ENCODE data around the gene TGFB1. TPM values are rescaled to one million over a fixed set of nuclear protein-coding genes. Genes with fewer than 3 reads are reported as not detected.

Gene TGFB1
- total RNA-seq, 1 experiment from 2014 or later: 54.6 TPM

GRCh38 chr19:41330946-41331678, 22.6 kb downstream of the TGFB1 start:
- no peak for TF ChIP-seq REST (IDR thresholded peaks at IDR 0.05; ENCODE audit: low read depth)
- no peak for TF ChIP-seq ZNF274 (IDR thresholded peaks at IDR 0.05; ENCODE audit: low read depth, low read length)
- no peak for TF ChIP-seq ELF1 (IDR thresholded peaks at IDR 0.05; ENCODE audit: borderline replicate concordance, low read depth)
- no peak for TF ChIP-seq YY1 (IDR thresholded peaks at IDR 0.05; ENCODE audit: extremely low read depth, insufficient replicate concordance, low read depth, low read length)
- TF ChIP-seq CBX3 (IDR thresholded peaks at IDR 0.05; ENCODE audit: low read depth): no peak
- no peak for TF ChIP-seq ZBTB33 (IDR thresholded peaks at IDR 0.05; ENCODE audit: extremely low read depth, insufficient replicate concordance, low read length)
- TF ChIP-seq, protein P1, sequence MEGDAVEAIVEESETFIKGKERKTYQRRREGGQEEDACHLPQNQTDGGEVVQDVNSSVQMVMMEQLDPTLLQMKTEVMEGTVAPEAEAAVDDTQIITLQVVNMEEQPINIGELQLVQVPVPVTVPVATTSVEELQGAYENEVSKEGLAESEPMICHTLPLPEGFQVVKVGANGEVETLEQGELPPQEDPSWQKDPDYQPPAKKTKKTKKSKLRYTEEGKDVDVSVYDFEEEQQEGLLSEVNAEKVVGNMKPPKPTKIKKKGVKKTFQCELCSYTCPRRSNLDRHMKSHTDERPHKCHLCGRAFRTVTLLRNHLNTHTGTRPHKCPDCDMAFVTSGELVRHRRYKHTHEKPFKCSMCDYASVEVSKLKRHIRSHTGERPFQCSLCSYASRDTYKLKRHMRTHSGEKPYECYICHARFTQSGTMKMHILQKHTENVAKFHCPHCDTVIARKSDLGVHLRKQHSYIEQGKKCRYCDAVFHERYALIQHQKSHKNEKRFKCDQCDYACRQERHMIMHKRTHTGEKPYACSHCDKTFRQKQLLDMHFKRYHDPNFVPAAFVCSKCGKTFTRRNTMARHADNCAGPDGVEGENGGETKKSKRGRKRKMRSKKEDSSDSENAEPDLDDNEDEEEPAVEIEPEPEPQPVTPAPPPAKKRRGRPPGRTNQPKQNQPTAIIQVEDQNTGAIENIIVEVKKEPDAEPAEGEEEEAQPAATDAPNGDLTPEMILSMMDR (IDR thresholded peaks at IDR 0.05 in 2 of 3, conservative IDR thresholded peaks at IDR 0.05 in 1 of 3; ENCODE audit: borderline replicate concordance in 1 of 3, insufficient read depth in 1 of 3, low read depth in 2 of 3, low read length in 2 of 3): no peak
- TF ChIP-seq EZH2phosphoT487 (IDR thresholded peaks at IDR 0.05; ENCODE audit: borderline replicate concordance): no peak
- no peak for TF ChIP-seq ZFX (IDR thresholded peaks at IDR 0.05)
- TF ChIP-seq RAD21 (IDR thresholded peaks at IDR 0.05; ENCODE audit: low read depth): no peak
- no peak for TF ChIP-seq TCF7L2 (IDR thresholded peaks at IDR 0.05; ENCODE audit: borderline replicate concordance, extremely low read depth, insufficient read depth, insufficient read length)
- TF ChIP-seq JUND (IDR thresholded peaks at IDR 0.05): no peak
- TF ChIP-seq SRF (IDR thresholded peaks at IDR 0.05; ENCODE audit: low read depth): no peak
- no peak for TF ChIP-seq EZH2 (IDR thresholded peaks at IDR 0.05)
- no peak for TF ChIP-seq SIN3A (IDR thresholded peaks at IDR 0.05; ENCODE audit: low read depth)
- TF ChIP-seq, protein P2, sequence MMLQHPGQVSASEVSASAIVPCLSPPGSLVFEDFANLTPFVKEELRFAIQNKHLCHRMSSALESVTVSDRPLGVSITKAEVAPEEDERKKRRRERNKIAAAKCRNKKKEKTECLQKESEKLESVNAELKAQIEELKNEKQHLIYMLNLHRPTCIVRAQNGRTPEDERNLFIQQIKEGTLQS (IDR thresholded peaks at IDR 0.05): no peak
- Histone ChIP-seq H3K9ac (ENCODE audit: low read length) (no peak overlapping the region), H4K20me1 (ENCODE audit: insufficient read depth) (no peaks in the 10 kb centered on the region), H3K27ac (ENCODE audit: low read depth, low read length) (no peak overlapping the region), H3K4me1 (ENCODE audit: control insufficient read depth in 1 of 2, insufficient read depth in 2 of 2, low read length in 2 of 2) (peaks cover 4 to 21% of the 10 kb centered on the region in 2 experiments; a peak in 3 of 4 replicates), H3K4me2 (ENCODE audit: low read length) (no peak overlapping the region), H3K4me3 (replicated peaks in 1 of 2; ENCODE audit: low read depth in 1 of 2, low read length in 2 of 2) (no peak overlapping the region), H3K9me3 (ENCODE audit: control insufficient read depth in 1 of 2, insufficient read depth in 1 of 2, low read depth in 1 of 2, low read length in 2 of 2) (no peaks in the 10 kb centered on the region), H3K9me2 (ENCODE audit: insufficient read depth) (no peaks in the 10 kb centered on the region), H3K27me3 (ENCODE audit: insufficient read depth, low read length) (no peaks in the 10 kb centered on the region), H3K79me2 (ENCODE audit: insufficient read depth, low read length) (no peaks in the 10 kb centered on the region), H3K36me3 (ENCODE audit: control insufficient read depth in 1 of 2, insufficient read depth in 2 of 2, low read length in 2 of 2) (peaks cover 0 to 8% of the 10 kb centered on the region in 2 experiments; a peak in 1 of 4 replicates), H2AFZ (ENCODE audit: low read depth, low read length, poor library complexity, severe bottlenecking) (no peak overlapping the region)
- BruUV-seq (replicated peaks): no TSS peak
- intact Hi-C loops (cut with micrococcal nuclease): no loop called here
- ChIA-PET RAD21 (ENCODE audit: low non-redundant PET in 1 of 2, low total read pairs in 2 of 2, uncharacterized antibody in 2 of 2, unreplicated experiment in 2 of 2) (no interaction called here), CTCF (no interaction called here), POLR2A (no interaction called here)
- ATAC-seq: no peak
- DNase-seq (ENCODE audit: low read depth, low spot score): no peak
